Coronary artery (tissue), 2 donors: ENCODE data around the gene CNN2.

ENCODE experiments used
- DNase-seq: peaks from one replicate; pipeline ENCODE4 v3.0.0-alpha.2; 2017; ENCODE audit warnings: low spot score
- H3K27ac ChIP-seq, 2 donors: fragments of 200-600 bp; sonication (generic); one replicate each; pipeline ENCODE4 v1.5.1; 2016 to 2019
- H3K4me3 ChIP-seq: fragments of 200-600 bp; sonication (generic); 2 replicates; pipeline ENCODE4 v1.5.1; 2016; ENCODE audit warnings: mild to moderate bottlenecking, moderate library complexity
- TF ChIP-seq, protein P1 (sequence below): fragments of 200-600 bp; sonication (generic); IDR thresholded peaks from one replicate; pipeline ENCODE4 v1.5.1; 2019; ENCODE audit warnings: antibody characterized with exemption

The CNN2 gene

GRCh38 chr19:1049800-1050199 is 23.4 kb downstream of the CNN2 start:
- Histone ChIP-seq H3K27ac (no peak overlapping the region), H3K4me3 (no peak overlapping the region)
- DNase-seq: no peak
- TF ChIP-seq, protein P1, sequence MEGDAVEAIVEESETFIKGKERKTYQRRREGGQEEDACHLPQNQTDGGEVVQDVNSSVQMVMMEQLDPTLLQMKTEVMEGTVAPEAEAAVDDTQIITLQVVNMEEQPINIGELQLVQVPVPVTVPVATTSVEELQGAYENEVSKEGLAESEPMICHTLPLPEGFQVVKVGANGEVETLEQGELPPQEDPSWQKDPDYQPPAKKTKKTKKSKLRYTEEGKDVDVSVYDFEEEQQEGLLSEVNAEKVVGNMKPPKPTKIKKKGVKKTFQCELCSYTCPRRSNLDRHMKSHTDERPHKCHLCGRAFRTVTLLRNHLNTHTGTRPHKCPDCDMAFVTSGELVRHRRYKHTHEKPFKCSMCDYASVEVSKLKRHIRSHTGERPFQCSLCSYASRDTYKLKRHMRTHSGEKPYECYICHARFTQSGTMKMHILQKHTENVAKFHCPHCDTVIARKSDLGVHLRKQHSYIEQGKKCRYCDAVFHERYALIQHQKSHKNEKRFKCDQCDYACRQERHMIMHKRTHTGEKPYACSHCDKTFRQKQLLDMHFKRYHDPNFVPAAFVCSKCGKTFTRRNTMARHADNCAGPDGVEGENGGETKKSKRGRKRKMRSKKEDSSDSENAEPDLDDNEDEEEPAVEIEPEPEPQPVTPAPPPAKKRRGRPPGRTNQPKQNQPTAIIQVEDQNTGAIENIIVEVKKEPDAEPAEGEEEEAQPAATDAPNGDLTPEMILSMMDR: no peak

- no peak for DNase-seq
- Histone ChIP-seq H3K4me3 (no peak overlapping the region), H3K27ac (no peak overlapping the region)
- TF ChIP-seq, protein P1: no peak
Measured at GRCh38 chr19:1050989-1051788, 24.8 kb downstream of the CNN2 start.

DNA sequence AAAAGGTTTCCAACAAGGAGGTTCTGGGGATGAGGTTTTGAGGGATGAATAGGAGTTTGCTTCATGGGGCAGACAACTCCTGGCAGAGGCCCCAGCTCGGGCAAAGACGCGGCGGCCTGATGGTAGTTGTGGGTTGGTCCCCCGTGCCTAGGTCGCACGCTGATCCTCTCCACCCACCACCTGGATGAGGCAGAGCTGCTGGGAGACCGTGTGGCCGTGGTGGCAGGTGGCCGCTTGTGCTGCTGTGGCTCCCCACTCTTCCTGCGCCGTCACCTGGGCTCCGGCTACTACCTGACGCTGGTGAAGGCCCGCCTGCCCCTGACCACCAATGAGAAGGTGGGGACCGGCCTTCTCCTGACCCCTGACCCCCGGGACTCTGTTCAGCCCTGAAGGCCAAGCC is 25.4 kb downstream of the CNN2 start:
- no peak overlapping the region for H3K27ac ChIP-seq
- TF ChIP-seq, protein P1: no peak
- DNase-seq: no peak
- H3K4me3 ChIP-seq: no peak overlapping the region

DNA sequence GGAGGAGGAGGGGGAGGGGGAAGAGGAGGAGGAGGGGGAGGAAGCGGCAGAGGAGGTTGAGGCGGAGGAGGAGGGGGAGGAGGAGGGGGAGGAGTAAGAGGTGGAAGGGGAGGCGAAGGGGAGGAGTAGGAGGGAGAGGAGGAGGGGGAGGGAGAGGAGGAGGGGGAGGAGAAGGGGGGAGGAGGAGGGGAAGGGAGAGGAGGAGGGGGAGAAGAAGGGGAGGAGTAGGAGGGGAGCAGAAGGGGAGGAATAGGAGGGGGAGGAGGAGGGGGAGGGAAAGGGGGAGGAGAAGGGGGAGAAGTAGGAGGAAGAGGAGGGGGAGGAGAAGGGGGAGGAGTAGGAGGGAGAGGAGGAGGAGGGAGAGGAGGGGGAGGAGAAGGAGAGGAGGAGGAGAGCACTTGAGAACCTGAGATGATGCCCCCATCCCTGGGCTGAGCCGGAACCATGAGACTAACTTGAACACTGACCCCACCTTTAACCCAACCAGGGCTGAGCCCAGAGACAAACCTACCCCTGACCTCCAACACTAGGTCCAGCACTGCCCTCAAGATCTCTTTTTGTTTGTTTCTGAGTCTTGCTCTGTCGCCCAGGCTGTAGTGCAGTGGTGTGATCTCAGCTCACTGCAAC is 26.1 kb downstream of the CNN2 start:
- Histone ChIP-seq H3K27ac (no peak overlapping the region), H3K4me3 (no peak overlapping the region)
- DNase-seq: no peak
- TF ChIP-seq, protein P1: no peak

DNA sequence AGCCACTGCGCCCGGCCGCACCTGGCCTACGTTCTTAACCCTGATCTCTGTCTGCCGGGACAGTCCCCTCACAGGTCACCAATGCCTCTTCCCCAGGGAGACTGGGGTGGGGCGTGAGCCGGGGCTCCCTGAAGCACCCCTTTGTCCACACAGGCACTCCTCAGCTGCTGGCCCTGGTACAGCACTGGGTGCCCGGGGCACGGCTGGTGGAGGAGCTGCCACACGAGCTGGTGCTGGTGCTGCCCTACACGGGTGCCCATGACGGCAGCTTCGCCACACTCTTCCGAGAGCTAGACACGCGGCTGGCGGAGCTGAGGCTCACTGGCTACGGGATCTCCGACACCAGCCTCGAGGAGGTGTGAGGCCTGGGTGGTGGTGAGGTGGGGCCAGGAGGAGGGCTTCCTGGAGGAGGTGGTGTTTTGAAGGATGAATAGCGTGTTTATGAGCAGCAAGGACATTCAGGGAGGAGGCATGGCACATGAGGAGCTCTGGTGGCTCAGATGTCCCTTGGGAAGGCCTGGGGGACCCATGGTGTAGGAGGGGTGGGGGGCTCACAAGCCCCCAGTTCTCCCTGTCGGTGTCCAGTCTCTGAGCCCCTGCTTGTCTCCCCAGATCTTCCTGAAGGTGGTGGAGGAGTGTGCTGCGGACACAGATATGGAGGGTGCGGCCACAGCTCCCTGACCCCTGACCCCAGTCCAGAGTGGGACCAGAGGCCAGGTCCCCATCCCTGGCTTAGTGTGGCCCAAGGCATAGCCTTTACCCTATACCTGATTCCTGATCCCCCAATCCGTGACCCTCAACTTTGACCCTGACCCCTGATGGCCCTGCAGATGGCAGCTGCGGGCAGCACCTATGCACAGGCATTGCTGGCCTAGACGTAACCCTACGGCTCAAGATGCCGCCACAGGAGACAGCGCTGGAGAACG is 27.0 kb downstream of the CNN2 start:
- Histone ChIP-seq H3K4me3 (no peak overlapping the region), H3K27ac (no peak overlapping the region)
- TF ChIP-seq, protein P1: no peak
- DNase-seq: no peak

- TF ChIP-seq, protein P1: no peak
- DNase-seq: no peak
- H3K27ac ChIP-seq: no peak overlapping the region
- no peak overlapping the region for H3K4me3 ChIP-seq
Measured at GRCh38 chr19:1054102-1055027, 28.0 kb downstream of the CNN2 start.
